DOHH2 (cell line): Measurements from ENCODE around the gene B4GALNT3.

ENCODE experiments used
- H3F3A ChIP-seq: fragments of 200-600 bp; sonication (generic), shearing (Covaris generic); 2 replicates; pipeline ENCODE4 v1.6.0; 2016; ENCODE audit warnings: antibody characterized with exemption, mild to moderate bottlenecking; ENCODE audit not compliant: control insufficient read depth, insufficient read depth
- H3K27ac ChIP-seq: fragments of 200-600 bp; sonication (generic); 2 replicates; pipeline ENCODE4 v1.5.1; 2014; ENCODE audit warnings: low read depth, mild to moderate bottlenecking, low read length, moderate library complexity
- H3K27me3 ChIP-seq: fragments of 200-600 bp; sonication (generic); 2 replicates; pipeline ENCODE4 v1.6.1; 2014; ENCODE audit warnings: mild to moderate bottlenecking, low read length, mixed read lengths; ENCODE audit not compliant: control insufficient read depth
- H3K36me3 ChIP-seq: fragments of 200-600 bp; sonication (generic); 2 replicates; pipeline ENCODE4 v1.6.1; 2014; ENCODE audit warnings: mild to moderate bottlenecking, low read length, moderate library complexity, mixed read lengths; ENCODE audit not compliant: control insufficient read depth
- H3K4me1 ChIP-seq: fragments of 200-600 bp; sonication (generic); 2 replicates; pipeline ENCODE4 v1.6.1; 2014; ENCODE audit warnings: mild to moderate bottlenecking, low read length, mixed read lengths; ENCODE audit not compliant: control insufficient read depth
- H3K4me2 ChIP-seq: fragments of 200-600 bp; sonication (generic); 2 replicates; pipeline ENCODE4 v1.6.0; 2014; ENCODE audit warnings: mild to moderate bottlenecking, low read length, moderate library complexity
- H3K4me3 ChIP-seq: fragments of 200-600 bp; sonication (generic); 2 replicates; pipeline ENCODE4 v1.5.1; 2014; ENCODE audit warnings: mild to moderate bottlenecking, low read length, mixed read lengths
- H3K79me2 ChIP-seq: fragments of 200-600 bp; sonication (generic); 2 replicates; pipeline ENCODE4 v1.6.1; 2014; ENCODE audit warnings: mild to moderate bottlenecking, low read length, mixed read lengths; ENCODE audit not compliant: control insufficient read depth
- H3K9me2 ChIP-seq: fragments of 200-600 bp; sonication (generic); replicated peaks from 2 replicates; pipeline ENCODE4 v1.6.1; 2014; ENCODE audit warnings: mild to moderate bottlenecking, low read length, mixed read lengths; ENCODE audit not compliant: control insufficient read depth
- H3K9me3 ChIP-seq: fragments of 200-600 bp; sonication (generic); 2 replicates; pipeline ENCODE4 v1.6.1; 2014; ENCODE audit warnings: antibody characterized with exemption, low read length, mixed read lengths; ENCODE audit not compliant: control insufficient read depth, insufficient read depth
- H4K20me1 ChIP-seq: fragments of 200-600 bp; sonication (generic); 2 replicates; pipeline ENCODE4 v1.6.0; 2014; ENCODE audit warnings: low read depth, mild to moderate bottlenecking, antibody characterized with exemption, low read length, moderate library complexity; ENCODE audit not compliant: control insufficient read depth, insufficient read depth
- EZH2phosphoT487 ChIP-seq: fragments of 200-600 bp; sonication (generic); IDR thresholded peaks from 2 replicates; pipeline ENCODE4 v1.6.1; 2017; ENCODE audit warnings: borderline replicate concordance, mild to moderate bottlenecking, antibody characterized with exemption, low read length, moderate library complexity, mixed read lengths
- TF ChIP-seq, protein P1 (sequence below): fragments of 200-600 bp; sonication (generic); IDR thresholded peaks from one replicate; pipeline ENCODE4 v1.5.1; 2014; ENCODE audit warnings: antibody characterized with exemption, mild to moderate bottlenecking, low read depth, low read length; ENCODE audit not compliant: poor library complexity, severe bottlenecking

B4GALNT3 gene

DNA sequence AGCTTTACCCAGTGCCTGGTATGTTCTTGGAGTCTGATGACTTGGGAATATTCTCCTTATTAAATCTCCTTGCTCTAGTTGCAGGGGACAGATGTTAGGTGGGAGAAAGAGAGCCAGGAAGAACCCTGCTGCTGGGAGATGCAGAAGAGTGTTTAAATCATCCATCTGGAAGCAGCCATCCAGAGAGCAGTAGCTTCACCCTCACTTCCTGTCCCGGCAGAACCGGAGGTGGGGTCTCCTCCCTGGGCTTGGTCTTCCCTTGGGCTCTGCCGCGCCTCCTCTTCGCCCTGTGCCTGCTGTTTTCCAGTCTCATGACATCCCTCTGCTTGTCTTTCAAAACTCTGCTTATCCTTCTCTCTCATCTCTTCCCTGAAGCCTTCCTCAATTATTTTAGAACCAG is 15.5 kb downstream of the B4GALNT3 start:
- Histone ChIP-seq H3K27me3 (no peaks in the 10 kb centered on the region), H3K4me1 (peaks cover 48% of the 10 kb centered on the region), H3K79me2 (no peaks in the 10 kb centered on the region), H3K4me2 (peak overlapping the region; percentile 39), H4K20me1 (no peaks in the 10 kb centered on the region), H3K9me3 (no peaks in the 10 kb centered on the region), H3K36me3 (no peaks in the 10 kb centered on the region), H3K4me3 (peak overlapping the region; percentile 24; the same call in 1 of the 2 replicates), H3K27ac (no peak overlapping the region), H3K9me2 (no peaks in the 10 kb centered on the region), H3F3A (no peaks in the 10 kb centered on the region)
- no peak for TF ChIP-seq EZH2phosphoT487
- TF ChIP-seq, protein P1, sequence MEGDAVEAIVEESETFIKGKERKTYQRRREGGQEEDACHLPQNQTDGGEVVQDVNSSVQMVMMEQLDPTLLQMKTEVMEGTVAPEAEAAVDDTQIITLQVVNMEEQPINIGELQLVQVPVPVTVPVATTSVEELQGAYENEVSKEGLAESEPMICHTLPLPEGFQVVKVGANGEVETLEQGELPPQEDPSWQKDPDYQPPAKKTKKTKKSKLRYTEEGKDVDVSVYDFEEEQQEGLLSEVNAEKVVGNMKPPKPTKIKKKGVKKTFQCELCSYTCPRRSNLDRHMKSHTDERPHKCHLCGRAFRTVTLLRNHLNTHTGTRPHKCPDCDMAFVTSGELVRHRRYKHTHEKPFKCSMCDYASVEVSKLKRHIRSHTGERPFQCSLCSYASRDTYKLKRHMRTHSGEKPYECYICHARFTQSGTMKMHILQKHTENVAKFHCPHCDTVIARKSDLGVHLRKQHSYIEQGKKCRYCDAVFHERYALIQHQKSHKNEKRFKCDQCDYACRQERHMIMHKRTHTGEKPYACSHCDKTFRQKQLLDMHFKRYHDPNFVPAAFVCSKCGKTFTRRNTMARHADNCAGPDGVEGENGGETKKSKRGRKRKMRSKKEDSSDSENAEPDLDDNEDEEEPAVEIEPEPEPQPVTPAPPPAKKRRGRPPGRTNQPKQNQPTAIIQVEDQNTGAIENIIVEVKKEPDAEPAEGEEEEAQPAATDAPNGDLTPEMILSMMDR: no peak

DNA sequence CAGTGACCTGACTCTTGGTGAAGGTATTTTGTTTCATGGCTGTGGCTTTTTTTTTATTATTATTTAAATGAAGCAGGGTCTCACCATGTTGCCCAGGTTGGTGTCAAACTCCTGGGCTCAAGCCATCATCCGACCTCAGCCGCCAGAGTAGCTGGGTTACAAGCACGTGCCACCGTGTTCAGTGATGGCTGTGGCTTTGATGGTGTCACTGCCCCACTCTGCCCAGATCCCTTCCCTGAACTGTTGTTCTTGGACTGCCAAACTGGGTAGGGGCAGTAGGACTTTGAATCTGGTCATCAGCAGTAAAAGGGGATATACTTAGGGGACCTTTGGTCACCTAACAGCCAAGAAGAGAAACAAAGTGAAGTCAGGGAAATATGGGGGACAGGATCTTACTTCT is 19.4 kb downstream of the B4GALNT3 start:
- Histone ChIP-seq H3F3A (no peaks in the 10 kb centered on the region), H3K79me2 (no peaks in the 10 kb centered on the region), H3K4me2 (no peak overlapping the region), H3K4me3 (no peak overlapping the region), H3K27me3 (0 out of 2 replicates have a peak, but pooled peaks cover 3% of the 10 kb centered on the region), H3K9me2 (no peaks in the 10 kb centered on the region), H3K4me1 (peaks cover 46% of the 10 kb centered on the region), H3K27ac (no peak overlapping the region), H3K36me3 (no peaks in the 10 kb centered on the region), H4K20me1 (no peaks in the 10 kb centered on the region), H3K9me3 (no peaks in the 10 kb centered on the region)
- TF ChIP-seq, protein P1: no peak
- no peak for TF ChIP-seq EZH2phosphoT487

DNA sequence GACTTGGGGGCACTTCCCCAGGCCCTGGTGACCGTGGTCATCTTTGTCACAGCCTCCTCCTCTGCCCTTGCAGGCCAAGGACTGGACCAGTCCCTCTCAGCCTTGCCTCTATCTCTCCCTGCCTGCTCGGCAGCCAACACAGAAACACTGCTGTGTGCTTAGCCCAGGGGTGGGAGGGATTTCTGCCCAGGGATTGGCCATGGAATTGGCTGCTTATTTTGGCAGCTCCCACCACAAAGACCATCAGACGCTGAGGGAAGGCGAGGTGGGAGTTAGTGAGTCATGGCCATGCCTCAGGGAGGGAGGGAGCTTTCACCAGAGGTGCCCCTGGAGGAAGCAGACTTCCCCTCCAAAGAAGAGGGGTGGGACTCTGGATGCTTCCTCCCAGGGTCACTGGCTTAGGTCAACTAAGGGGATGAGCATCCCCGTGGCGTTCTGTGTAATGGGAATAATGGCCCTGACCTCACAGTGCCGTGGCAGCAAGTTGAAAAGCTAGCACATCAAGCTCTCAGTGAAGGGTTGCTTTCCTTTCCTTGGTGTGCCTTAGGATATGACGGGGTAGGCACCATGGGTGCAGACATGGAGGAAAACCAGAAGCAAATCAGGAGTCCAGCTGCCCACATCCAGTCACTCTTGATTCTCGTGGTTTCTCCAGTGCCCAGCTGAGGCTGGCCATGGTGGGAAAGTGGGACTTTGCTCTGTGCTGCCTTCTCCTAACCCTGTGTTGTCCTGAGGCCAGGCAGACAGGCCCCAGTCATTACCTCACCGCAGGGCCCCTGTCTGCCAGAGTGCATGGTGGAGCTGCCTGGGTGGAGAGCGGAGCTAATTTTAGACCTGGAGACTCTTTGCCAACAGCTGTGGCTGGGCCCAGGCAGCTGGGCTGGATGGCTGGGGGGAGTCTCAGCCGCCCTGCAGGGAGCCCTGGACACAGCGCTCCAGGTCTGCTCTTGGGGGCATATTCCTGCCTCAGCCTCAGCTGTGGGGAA is 21.4 kb downstream of the B4GALNT3 start:
- TF ChIP-seq EZH2phosphoT487: no peak
- TF ChIP-seq, protein P1: no peak
- H3K4me3 ChIP-seq: no peak overlapping the region
- no peak overlapping the region for H3K27ac ChIP-seq
- no peaks in the 10 kb centered on the region for H3F3A ChIP-seq
- H3K9me2 ChIP-seq: no peaks in the 10 kb centered on the region
- H3K79me2 ChIP-seq: no peaks in the 10 kb centered on the region
- H3K36me3 ChIP-seq: no peaks in the 10 kb centered on the region
- H3K4me2 ChIP-seq: no peak overlapping the region
- H3K27me3 ChIP-seq: 0 out of 2 replicates have a peak, but pooled peaks cover 6% of the 10 kb centered on the region
- peaks cover 29% of the 10 kb centered on the region for H3K4me1 ChIP-seq
- H4K20me1 ChIP-seq: no peaks in the 10 kb centered on the region
- H3K9me3 ChIP-seq: no peaks in the 10 kb centered on the region
